Measurements from ENCODE around the gene FBLN1.

Gene FBLN1

DNA sequence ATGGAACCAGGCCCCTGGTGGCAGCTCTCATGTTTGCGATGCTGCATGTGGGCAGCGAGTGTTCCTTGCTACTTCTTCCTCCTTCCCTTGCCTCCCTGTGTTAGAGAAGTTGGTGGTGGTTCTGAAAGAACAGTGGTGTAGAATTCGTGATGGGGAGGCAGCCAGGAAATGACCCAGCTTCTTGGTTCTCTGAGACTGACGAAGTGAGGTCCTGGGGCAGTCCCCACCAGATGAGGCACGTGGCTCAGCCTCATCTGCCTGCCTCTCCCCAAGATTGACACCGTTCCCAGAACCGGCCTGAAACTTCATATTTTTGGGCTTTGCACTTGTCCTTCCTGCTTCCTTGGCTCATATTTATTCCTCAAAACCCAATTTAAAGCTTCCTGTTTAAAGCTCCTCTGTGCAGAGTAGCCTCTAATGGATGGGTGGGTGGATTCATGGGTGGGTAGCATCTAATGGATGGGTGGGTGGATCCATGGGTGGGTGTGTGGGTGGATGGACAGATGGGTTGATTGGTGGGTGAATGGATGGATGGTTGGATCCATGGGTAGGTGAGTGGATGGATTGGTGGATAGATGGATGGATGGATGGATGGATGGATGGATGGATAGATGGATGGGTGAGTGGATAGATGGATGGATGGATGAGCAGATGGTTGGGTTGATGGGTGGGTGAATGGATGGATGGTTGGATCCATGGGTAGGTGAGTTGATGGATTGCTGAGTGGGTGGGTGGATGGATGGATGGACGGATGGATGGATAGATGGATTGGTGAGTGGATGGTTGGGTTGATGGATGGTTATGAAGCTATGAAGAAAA lies 91.6 kb downstream of the FBLN1 start:
- Histone ChIP-seq H3K27ac (no peak overlapping the region), H3K9me3 (no peaks in the 10 kb centered on the region), H3K4me3 (no peak overlapping the region), H3K27me3 (no peaks in the 10 kb centered on the region), H3K4me1 (no peaks in the 10 kb centered on the region), H3K36me3 (peaks cover 0 to 5% (median 4%) of the 10 kb centered on the region in 3 donors)
- TF ChIP-seq, protein P1, sequence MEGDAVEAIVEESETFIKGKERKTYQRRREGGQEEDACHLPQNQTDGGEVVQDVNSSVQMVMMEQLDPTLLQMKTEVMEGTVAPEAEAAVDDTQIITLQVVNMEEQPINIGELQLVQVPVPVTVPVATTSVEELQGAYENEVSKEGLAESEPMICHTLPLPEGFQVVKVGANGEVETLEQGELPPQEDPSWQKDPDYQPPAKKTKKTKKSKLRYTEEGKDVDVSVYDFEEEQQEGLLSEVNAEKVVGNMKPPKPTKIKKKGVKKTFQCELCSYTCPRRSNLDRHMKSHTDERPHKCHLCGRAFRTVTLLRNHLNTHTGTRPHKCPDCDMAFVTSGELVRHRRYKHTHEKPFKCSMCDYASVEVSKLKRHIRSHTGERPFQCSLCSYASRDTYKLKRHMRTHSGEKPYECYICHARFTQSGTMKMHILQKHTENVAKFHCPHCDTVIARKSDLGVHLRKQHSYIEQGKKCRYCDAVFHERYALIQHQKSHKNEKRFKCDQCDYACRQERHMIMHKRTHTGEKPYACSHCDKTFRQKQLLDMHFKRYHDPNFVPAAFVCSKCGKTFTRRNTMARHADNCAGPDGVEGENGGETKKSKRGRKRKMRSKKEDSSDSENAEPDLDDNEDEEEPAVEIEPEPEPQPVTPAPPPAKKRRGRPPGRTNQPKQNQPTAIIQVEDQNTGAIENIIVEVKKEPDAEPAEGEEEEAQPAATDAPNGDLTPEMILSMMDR (IDR thresholded peaks at IDR 0.05), result no peak
- no peak for DNase-seq
- intact Hi-C loops (cut with DNase I; ENCODE audit: low total_unique reads), result no loop called here

GRCh38 chr22:45597460-45598192 lies 94.9 kb downstream of the FBLN1 start:
- Histone ChIP-seq H3K4me3 (no peak overlapping the region), H3K27ac (no peak overlapping the region), H3K27me3 (no peaks in the 10 kb centered on the region), H3K4me1 (peaks cover 0 to 7% (median 0%) of the 10 kb centered on the region in 4 donors), H3K9me3 (no peaks in the 10 kb centered on the region), H3K36me3 (peaks cover 0 to 21% (median 14%) of the 10 kb centered on the region in 3 donors)
- intact Hi-C loops (cut with DNase I; ENCODE audit: low total_unique reads), result no loop called here
- TF ChIP-seq, protein P1 (IDR thresholded peaks at IDR 0.05), result no peak
- no peak for DNase-seq

GRCh38 chr22:45598596-45599217 lies 96.0 kb downstream of the FBLN1 start:
- no peaks in the 10 kb centered on the region for H3K9me3 ChIP-seq
- H3K27ac ChIP-seq, result no peak overlapping the region
- H3K36me3 ChIP-seq, result peaks cover 0 to 17% (median 14%) of the 10 kb centered on the region in 3 donors
- no peak overlapping the region for H3K4me3 ChIP-seq
- TF ChIP-seq, protein P1 (IDR thresholded peaks at IDR 0.05), result no peak
- no peak for DNase-seq
- peaks cover 0 to 7% (median 0%) of the 10 kb centered on the region in 4 donors for H3K4me1 ChIP-seq
- H3K27me3 ChIP-seq, result no peaks in the 10 kb centered on the region
- intact Hi-C loops (cut with DNase I; ENCODE audit: low total_unique reads), result no loop called here

DNA sequence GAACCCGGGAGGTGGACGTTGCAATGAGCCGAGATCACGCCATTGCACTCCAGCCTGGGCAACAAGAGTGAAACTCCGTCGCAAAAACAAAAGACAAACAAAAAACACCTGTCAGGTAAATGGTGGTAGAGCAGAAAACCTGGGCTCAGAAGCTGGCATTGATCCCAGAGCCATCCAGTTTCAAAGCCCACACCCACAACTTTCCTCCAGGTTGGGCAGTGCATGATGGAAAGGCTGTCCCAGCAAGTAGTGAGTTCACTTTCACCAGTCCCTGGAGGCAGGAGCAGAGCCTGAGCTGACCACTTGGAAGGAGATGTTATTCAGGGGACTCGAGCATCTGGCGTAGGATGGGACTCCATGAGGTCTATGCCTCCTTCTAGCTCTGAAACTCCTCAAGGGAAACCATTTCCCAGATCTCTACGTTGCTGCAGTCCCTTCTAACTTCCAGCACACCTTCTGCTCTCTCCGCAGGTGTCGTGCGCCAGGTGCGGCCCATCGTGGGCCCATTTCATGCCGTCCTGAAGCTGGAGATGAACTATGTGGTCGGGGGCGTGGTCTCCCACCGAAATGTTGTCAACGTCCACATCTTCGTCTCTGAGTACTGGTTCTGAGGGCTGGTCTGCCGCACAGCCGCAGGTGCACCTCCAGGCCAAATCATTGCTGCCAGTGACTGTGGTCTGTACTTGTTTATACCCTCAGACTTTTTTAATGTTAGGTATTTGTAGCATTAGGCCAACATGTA lies 97.3 kb downstream of the FBLN1 start:
- intact Hi-C loops (cut with DNase I; ENCODE audit: low total_unique reads), result no loop called here
- DNase-seq, result no peak
- Histone ChIP-seq H3K4me1 (peaks cover 0 to 7% (median 0%) of the 10 kb centered on the region in 4 donors), H3K27ac (no peak overlapping the region), H3K27me3 (no peaks in the 10 kb centered on the region), H3K36me3 (peaks cover 0 to 17% (median 12%) of the 10 kb centered on the region in 3 donors), H3K9me3 (no peaks in the 10 kb centered on the region), H3K4me3 (no peak overlapping the region)
- TF ChIP-seq, protein P1 (IDR thresholded peaks at IDR 0.05), result no peak

Measured in tibial artery (tissue), 4 donors.